GM10266 (cell line): ENCODE data around the gene KLF16.

Experiments used
- DNase-seq: peaks from one replicate; pipeline ENCODE4 v3.0.0; 2012; ENCODE audit errors: extremely low spot score
- TF ChIP-seq, protein P1 (sequence below): IDR thresholded peaks from 2 replicates; pipeline ENCODE4 v1.5.1; 2012; ENCODE audit warnings: mild to moderate bottlenecking, low read depth; ENCODE audit not compliant: control insufficient read depth, insufficient read depth; ENCODE audit errors: missing control alignments

Gene KLF16

DNA sequence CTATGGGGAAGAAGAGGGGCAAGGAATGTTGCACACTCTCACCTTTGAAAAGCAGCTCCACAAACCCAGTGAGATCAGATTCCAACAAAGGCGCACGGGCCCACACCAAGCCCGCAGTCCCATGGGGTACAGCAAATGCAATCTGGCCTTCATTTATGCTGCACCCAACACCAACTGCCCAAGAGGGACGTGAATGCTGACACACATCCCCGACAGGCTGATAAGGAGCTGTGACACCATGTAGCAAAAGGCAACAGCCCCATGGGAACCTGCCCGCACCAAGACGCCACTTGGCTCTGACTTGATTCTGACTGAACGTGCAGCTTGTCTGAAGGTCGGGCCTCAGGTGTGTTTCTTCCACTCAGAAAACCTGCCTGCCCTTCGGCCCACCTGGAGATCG is 32.4 kb downstream of the KLF16 start:
- no peak for DNase-seq
- TF ChIP-seq, protein P1, sequence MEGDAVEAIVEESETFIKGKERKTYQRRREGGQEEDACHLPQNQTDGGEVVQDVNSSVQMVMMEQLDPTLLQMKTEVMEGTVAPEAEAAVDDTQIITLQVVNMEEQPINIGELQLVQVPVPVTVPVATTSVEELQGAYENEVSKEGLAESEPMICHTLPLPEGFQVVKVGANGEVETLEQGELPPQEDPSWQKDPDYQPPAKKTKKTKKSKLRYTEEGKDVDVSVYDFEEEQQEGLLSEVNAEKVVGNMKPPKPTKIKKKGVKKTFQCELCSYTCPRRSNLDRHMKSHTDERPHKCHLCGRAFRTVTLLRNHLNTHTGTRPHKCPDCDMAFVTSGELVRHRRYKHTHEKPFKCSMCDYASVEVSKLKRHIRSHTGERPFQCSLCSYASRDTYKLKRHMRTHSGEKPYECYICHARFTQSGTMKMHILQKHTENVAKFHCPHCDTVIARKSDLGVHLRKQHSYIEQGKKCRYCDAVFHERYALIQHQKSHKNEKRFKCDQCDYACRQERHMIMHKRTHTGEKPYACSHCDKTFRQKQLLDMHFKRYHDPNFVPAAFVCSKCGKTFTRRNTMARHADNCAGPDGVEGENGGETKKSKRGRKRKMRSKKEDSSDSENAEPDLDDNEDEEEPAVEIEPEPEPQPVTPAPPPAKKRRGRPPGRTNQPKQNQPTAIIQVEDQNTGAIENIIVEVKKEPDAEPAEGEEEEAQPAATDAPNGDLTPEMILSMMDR, result no peak

DNA sequence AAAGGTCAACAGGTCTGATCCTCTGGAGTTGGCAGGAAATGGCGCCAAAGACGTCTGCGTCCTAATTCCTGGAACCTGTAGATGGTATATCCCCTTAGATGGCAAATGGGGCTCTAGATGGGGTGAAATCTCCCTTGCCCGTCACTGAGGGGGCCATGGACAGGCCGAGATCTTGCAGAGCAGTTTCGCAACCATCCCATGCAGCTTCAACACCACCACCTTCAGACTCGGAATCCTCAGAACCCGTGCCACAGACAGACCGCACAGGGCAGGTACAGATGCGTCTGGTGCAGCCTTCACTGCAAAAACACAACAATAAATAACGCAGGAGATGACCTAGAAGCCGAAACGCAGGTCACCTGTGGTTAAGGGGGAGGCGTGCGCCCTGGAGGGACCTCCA is 32.8 kb downstream of the KLF16 start:
- TF ChIP-seq, protein P1, result no peak
- no peak for DNase-seq

DNA sequence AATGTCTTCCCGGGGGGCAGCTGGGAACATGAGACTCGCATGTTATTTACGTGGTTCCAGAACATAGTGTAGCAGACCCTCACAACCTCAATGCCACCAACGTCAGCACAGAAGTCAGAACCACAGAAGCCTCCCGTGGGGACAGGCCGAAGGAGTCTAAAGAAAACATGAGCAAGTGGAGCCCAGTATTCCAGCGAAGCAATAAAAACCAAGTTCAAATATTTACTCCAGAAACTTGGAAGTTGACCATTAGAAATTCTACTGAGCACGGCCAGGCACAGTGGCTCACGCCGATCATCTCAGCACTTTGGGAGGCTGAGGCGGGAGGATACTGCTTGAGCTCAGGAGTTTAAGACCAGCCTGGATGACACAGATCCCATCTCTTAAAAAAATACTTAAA is 33.4 kb downstream of the KLF16 start:
- no peak for DNase-seq
- TF ChIP-seq, protein P1, result no peak

DNA sequence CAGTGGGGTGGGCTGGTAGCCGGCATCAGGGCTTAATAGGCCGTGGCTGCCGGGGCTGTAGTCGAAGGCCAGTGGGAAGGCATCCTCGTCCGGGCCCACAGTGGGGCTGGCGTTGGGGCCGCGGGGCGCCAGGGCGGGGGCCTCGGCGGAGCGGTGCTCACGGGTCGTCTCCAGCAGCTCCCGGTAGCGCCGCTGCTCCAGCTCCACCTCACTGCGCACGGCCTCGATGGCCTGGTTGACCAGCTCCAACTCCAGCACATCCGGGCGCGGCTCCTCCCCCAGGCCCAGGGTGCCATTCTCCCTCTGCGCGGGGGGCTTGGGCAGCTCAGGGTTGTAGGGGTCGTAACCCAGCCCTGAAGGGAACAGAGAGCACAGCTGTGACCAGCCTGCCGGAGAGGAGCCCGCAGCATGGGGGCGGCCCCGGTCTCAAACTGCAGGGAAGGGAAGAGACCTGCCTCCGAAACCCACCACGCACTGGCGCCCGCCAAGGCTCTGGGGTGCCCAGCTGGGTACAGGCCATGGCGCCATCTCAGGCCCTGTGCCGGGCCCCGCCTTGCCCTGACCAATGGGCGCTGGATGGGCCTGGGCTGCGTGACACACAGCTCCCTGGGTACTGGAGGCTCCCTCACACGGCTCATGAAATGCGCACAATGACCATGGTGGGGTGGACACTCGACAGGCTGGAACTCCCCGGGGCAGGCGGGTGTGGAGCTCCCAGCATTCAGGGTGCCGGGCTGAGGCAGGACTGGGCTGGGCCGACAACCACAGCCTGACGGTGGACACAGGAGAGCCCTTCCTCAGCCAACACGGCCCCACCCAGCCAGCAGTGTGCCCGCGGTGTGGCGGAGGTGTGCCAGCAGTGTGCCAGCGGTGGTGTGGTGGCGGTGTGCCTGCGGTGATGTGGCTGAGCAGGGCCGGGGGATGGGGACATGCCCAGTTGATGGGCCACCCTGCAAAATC is 34.8 kb downstream of the KLF16 start:
- TF ChIP-seq, protein P1, result no peak
- no peak for DNase-seq

DNA sequence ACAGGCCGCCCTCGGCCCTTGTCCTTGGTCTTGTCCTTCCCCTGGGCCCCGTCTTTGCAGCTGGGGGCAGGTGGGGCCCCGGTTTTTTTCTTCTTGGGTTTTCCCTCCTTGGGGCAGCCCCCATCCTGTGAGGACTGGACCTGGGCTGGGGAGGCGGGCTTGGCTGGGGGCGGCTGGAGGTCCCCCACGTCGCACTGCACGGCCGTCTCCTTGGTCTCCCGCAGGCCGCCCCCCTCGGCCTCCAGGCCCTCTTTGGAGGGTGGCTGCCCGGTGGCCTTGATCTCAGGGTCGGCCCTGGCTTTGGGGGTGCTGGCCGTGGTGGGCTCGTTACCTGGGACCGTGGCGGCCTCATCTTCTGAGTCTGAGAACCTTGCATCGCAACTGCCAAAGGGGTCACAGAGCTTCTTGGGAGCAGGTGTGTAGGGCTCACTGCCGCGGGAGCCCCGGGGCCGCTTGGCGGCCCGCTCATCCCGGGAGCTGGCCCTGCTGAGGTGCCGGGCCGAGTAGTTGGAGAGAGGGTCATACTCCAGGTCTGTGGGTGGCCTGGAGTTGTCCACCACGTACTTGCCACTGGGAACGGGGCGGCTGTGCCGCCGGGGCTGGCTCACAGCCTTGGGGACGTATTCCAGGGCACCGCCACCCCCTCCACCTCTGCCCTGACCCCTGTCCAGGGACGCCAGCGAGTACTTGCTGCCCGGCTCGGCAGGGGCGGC is 35.7 kb downstream of the KLF16 start:
- TF ChIP-seq, protein P1, result no peak
- DNase-seq, result no peak

- TF ChIP-seq, protein P1, result no peak
Measured at GRCh38 chr19:1826557-1827521, 36.5 kb downstream of the KLF16 start.

More at GRCh38 chr19:1826557-1827521, 36.5 kb downstream of the KLF16 start:
- no peak for DNase-seq
